Activated CD4-positive, alpha-beta T cell treated with anti-CD3 and anti-CD28 coated beads for 4 hours (primary cell): ENCODE results near the gene RNU1-1.
"Not testable (repeated sequence)": the region's sequence is repeated elsewhere in the genome, so short reads cannot be mapped to it uniquely, and the experiment has no call there.

Experiments used
- DNase-seq, 2 donors: peaks; one replicate each; pipeline ENCODE4 v3.0.0-alpha.2; 2020

Gene RNU1-1

DNA sequence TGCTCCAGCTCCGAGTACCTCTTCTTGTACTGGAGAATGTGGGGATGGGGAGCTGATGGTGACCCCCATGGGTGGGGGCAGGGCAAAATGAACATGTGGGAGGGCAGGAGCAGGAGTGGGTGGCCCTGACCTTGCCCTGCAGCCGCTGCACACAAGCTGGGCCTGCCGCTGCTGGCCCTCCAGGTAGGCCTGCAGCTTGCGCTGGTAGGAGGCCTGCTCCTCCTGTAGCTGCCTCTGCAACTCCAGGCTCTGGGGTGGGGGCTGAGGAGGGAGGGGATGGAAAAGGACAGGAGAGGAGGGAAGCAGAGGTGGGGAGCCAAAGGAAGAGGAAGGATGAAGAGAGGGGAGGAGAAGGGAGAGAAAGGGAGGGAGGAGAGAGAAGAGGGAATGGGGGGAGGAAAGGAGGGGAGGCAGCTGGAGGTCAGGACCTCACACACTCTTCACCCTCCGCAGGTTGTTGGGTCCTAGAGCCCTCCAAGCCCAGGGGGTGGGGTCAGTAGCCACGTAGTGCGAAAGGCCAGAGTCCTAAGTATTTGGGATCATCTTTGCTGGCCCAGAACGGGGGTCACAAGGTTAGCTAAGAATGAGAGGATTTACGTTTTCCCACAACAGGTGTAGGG, 22.9 kb downstream of the RNU1-1 start:
- no peak for DNase-seq

DNA sequence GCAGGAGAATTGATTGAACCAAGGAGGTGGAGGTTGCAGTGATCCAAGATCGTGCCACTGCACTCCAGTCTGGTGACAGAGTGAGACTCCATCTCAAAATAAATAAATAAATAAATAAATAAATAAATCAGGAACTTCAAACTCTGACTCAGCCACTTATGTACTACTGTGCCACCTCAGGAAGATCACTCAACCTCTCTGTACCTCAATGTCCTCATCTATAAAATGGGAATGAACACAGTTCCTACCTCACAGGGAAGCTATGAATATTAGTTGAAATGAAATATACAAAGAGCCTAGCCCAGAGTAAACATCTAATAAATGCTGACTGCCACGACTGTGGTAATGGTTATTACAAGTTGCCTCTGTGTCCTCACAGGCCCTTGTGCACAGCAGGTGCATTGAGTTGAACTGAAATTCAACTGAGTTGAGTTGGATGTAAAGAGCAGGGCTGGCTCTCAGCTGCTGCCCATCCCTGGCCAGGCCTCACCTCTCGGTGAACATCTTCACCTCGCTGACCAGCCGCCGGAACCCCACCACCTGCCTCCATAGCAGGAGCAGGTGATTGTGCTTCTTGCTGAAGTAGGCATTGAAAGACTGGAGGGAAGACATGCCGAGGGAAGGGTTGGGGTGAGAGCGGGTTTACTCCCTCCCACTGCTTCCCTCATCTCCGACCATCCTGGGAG, 24.7 kb downstream of the RNU1-1 start:
- not testable (repeated sequence) for DNase-seq

DNA sequence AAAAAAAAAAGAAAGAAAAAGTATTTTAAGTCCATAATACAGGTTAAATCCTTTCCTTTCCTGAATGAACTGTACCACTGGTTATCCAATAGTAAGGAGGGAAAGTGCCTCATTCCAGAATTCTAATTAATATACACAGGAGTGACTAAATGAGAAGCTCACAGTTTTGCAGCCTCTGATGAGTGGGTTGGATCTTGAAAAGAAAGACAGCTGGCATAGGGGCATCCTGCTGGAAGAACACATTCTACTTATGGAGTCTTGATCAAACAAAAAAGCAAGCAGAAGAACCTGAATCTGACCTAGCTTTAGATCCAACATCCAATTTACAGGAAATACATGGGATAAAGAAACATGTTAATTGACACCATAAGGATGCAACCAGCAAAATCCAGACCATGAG, 27.1 kb downstream of the RNU1-1 start:
- DNase-seq, result not testable (repeated sequence)

DNA sequence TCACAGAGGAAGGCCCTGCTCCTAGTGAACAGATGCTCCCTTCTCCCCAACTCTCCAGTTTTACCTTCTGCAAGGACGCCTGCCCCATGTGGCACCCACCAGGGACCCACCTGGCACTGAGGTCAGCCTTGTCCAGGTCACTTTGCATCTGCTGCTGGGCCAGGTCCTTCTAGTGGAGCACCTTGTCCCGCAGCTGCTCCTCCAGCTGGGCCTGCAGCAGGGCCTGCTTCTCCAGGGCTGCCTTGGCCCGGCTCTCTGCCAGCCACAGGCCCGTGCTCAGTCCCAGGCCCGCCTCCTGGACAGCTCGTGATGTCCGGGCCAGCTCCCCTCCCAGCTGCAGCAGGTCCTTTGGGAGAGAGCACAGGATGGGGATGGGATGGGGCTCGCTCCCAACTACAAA, 27.8 kb downstream of the RNU1-1 start:
- not testable (repeated sequence) for DNase-seq

DNA sequence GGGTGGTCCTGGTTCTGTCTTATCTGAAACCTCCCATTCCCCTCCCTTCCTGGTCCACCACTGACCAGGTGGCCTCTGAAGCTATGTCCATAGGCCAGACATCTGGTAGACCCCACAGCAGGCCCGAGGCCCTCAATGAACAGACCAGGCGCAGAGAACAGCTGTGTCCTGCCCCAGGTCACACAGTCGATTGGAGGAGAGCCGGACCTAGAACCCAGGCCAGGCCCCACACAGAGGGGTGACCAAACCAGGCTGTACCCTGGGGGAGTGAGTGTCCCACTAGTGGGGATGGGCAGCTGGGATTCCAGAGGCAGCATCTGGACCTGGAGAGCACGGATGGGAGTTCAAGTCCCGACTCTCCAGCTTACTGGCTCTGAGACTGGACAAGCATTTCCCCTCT, 29.2 kb downstream of the RNU1-1 start:
- DNase-seq, result no peak

DNA sequence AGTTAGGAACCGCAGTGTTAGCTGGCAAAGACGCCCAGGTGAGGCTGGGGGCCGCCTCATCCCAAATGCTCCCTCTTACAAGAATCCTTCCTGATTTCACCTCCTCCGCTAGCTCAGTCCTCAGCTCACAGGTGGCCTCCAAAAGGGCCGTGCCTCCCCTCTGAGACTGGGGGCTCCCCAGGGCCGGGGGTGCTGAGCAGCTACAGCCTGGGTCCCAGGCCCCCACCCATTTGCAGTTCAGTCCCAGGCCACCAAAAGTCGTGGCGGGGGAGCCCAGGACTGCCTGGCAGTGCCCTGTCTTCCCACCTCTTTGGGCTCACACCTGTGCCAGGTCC, 29.6 kb downstream of the RNU1-1 start:
- no peak for DNase-seq

DNA sequence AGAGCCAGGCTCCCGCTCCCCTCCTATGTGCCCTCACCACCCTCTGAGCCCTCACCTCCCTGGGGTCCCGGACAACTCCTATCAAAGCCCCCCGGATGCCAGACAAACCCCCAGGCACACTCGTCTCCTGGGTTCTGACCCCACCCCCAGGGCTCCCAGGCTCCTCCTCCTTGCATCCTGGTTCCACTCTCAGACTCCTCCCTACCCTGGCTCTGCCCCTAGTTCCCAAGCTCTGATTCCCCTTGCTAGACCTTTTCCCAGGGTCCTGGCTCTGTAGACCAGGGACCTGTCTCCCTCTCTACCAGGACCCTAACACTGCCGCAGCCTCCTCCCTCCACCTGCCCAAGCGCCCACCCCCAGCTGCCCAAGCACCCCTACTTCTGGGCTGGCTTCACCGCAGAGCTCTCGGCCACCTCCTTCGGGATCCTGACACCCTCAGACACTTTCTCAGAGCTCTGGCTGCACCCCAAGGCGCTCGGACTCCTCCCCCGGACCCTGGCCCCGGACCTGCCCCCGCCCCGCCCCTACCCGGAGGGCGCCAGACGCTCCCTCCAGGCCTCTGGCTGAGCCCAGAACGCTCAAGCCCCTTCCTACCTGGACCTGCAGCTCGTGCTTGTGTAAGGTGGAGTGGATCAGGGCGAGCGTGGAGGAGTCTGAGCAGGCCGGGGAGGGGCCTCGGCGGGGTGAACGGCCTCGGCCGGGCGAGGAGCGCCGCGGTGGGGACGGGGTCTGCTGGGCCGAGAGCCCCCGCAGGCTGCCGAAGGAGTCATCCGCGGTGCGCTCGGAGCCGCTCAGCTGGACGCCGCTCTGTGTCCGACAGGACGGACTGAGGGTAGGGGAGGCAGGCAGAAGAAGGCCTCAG, 30.2 kb downstream of the RNU1-1 start:
- not testable (repeated sequence) for DNase-seq

DNA sequence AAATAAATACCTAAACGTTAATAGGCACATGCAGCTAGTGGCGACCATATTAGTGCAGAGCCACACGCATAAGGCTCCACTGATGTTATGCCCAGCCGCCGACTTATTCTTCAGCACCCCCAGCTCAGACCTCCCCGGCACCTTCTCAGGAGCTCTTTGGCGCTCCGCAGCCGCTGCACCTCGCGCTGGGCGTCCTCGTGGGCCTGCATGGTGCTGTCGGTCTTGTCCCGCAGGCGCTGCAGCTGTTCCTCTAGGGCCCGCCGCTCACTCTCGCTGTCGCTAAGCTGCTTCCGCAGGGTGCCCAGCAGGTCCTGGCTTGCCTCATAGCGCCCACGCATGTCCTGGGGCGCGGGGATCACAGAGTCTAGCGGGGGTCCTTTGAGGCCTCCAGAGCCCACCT, 30.9 kb downstream of the RNU1-1 start:
- DNase-seq, result not testable (repeated sequence)

DNA sequence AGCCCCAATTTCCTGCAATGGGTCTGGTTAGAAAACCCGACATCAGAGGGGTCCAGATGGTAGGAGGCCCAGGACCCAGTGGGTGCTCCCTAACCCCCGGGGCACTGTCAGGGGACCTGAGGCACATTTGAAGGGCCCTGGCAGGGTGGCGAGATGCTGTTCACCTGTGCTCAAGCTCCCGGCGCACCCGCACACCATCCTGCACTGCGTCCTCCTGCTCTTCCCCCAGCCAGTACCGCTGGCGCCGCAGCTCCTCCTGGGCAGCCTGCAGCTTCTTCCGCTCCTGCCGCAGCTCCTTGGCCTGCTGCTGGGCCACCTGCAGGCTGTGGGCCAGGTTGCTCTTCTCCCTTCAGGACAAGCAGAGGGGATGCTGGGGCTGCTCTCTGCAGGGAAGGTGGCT, 36.0 kb downstream of the RNU1-1 start:
- DNase-seq, result no peak

DNA sequence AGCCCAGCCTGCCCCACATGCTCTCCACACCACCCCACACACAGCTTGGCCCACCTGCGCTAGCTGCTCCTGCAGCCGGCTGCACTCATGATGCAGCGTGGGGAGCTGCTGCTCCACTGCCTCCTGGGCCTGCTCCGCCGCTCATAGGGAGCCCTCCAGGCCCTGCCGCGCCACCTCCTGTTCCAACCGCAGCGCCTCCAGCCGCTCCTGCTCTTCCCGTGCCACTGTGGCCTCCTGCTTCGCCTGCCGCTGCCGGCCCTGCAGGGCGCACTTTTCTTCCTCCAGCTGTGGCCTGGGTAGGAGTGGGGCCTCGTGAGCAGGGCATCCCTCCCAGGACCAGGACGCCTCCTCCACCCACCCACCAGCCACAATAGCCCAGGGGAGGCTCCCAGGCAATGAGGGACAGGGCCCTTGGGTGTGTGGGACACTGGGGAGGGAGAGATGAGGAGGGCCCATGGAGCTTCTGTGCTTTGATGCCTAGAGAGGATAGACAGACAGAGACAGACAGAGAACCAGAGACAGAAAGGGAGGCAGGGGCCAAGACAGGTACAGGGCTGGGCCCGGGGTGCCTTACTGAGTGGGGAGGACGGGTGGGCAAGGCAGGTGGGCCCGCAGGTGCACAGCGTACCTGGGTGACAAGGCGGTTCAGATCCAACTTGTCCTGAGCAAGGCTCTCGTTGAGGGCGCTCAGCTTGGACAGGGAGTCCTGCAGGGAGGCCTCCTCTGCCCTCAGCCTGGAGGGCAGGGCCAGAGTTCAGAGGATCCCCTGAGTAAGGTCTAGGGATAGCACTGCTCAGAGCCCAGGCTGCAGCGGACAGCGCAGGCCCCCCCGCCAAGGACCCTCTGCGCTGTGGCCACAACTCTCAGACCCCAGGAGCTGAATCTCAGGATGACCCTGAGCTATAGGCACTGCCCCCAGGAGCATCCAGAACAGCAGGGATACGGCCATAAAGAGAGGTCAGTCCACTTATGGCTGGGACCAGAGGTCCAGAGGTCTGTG, 38.0 kb downstream of the RNU1-1 start:
- not testable (repeated sequence) for DNase-seq

DNA sequence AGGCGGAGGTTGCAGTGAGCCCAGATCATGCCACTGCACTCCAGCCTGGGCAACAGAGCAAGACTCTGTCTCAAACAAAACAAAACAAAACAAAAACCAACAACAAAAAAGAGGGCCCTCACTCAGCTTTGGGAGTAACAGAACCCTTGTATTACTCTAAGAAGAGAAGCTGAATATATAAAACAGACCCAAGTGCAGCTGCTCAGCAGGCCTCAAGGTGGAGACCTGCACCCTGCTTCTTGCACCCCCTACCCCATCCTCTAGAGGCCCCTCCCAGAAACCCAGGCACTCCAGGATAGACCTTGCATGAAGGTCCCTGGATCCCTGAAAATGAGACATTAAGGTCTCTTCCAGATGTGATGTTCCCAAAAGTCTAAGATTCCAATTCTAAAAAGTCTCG, 39.2 kb downstream of the RNU1-1 start:
- DNase-seq, result not testable (repeated sequence)

DNA sequence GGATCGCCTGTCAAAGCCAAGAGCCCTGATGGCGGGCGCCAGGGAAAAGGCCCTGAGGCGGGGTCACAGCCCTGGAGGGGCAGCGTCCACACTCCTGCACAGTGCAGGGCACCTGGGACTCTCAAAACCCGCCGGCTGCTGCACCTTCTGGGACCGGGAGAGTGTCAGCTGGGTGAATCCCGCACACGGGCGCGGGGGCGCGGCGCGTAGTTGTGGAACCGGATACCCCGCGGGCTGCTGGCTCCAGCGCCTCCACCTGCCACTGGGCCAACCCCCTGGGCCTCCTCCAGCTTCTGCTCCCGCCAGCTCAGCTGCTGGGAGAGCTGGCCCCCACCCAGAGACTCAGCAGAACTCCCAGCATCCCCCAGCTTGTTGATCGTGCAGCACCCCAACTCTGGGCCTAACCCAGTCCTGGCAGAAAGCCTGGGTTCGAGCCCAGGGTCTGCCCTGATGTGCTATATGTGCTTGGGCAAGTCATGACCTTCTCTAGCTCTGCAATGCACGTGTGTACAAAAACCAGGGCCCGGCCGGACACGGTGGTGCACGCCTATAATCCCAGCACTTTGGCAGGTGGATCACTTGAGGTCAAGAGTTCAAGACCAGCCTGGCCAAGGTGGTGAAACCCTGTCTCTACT, 39.8 kb downstream of the RNU1-1 start:
- DNase-seq, result no peak

DNA sequence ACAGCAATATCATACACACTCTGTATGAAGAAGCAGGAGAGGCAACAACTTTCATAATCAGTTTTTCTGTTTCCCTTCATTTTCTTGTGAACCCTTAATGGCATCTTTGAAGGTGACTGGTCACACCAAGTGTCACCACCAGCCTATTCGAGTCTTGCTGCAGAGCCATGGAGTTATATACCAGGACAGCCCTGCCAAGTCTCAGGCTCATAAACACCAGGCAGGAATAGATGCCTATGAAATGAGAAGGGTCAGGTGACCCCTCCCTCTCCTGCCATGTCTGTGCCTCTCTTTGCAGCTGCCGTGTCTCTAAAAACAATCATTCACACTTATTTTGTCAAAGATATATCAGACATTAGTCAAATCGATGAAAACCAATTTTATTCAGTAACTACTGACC, 45.5 kb downstream of the RNU1-1 start:
- no peak for DNase-seq

DNA sequence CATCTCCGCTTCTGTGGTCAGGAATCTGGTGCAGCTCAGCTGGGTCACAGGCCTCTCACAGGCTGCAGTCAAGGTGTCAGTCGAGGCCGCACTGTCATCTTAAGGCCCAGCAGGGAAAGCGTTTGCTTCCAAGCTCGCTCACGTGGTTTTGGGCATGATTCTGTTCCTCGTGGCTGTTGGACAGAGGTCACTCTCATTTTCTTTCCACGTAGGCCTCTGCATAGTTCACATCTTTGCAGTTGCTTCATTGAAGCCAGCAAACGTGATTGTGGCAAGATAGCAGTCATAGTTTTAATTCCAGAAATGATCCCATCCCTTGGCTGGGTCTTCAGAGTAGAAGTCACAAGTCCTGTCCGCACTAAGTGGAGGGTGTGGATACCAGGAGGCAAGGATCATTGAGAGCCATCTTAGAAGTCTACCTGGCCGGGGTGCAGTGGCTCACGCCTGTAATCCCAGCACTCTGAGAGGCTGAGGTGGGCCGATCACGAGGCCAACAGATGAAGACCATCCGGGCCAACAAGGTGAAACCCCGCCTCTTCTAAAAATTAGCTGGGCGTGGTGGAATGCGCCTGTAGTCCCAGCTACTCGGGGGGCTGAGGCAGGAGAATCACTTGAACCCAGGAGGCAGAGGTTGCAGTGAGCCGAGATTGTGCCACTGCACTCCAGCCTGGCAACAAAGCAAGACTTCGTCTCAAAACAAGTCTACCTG, 49.0 kb downstream of the RNU1-1 start:
- no peak for DNase-seq
